HFF-Myc (cell line): ENCODE measurements around the gene HSD11B2.

Source experiments
- DNase-seq: peaks from one replicate; pipeline ENCODE4 v3.0.0-alpha.2; 2011; ENCODE audit warnings: low read depth; ENCODE audit errors: extremely low read depth
- H3K4me3 ChIP-seq: replicated peaks from 2 replicates; pipeline ENCODE4 v1.5.1; 2011; ENCODE audit warnings: low read depth, mild to moderate bottlenecking, control low read depth, low read length
- TF ChIP-seq, protein P1 (sequence below): IDR thresholded peaks from 2 replicates; pipeline ENCODE4 v1.5.1; 2012; ENCODE audit warnings: mild to moderate bottlenecking, low read depth, low read length, control low read depth; ENCODE audit errors: missing control alignments

Gene HSD11B2

DNA sequence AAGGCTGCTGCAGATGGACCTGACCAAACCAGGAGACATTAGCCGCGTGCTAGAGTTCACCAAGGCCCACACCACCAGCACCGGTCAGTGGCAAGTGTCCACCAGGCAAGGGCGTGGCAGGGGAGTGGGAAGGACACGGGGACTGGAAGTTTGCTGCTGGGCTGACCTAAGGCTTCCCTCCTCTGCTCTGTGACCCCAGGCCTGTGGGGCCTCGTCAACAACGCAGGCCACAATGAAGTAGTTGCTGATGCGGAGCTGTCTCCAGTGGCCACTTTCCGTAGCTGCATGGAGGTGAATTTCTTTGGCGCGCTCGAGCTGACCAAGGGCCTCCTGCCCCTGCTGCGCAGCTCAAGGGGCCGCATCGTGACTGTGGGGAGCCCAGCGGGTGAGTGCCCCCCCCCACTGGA, 4.8 kb downstream of the HSD11B2 start:
- TF ChIP-seq, protein P1, sequence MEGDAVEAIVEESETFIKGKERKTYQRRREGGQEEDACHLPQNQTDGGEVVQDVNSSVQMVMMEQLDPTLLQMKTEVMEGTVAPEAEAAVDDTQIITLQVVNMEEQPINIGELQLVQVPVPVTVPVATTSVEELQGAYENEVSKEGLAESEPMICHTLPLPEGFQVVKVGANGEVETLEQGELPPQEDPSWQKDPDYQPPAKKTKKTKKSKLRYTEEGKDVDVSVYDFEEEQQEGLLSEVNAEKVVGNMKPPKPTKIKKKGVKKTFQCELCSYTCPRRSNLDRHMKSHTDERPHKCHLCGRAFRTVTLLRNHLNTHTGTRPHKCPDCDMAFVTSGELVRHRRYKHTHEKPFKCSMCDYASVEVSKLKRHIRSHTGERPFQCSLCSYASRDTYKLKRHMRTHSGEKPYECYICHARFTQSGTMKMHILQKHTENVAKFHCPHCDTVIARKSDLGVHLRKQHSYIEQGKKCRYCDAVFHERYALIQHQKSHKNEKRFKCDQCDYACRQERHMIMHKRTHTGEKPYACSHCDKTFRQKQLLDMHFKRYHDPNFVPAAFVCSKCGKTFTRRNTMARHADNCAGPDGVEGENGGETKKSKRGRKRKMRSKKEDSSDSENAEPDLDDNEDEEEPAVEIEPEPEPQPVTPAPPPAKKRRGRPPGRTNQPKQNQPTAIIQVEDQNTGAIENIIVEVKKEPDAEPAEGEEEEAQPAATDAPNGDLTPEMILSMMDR = no peak
- DNase-seq = no peak
- no peak overlapping the region for H3K4me3 ChIP-seq

DNA sequence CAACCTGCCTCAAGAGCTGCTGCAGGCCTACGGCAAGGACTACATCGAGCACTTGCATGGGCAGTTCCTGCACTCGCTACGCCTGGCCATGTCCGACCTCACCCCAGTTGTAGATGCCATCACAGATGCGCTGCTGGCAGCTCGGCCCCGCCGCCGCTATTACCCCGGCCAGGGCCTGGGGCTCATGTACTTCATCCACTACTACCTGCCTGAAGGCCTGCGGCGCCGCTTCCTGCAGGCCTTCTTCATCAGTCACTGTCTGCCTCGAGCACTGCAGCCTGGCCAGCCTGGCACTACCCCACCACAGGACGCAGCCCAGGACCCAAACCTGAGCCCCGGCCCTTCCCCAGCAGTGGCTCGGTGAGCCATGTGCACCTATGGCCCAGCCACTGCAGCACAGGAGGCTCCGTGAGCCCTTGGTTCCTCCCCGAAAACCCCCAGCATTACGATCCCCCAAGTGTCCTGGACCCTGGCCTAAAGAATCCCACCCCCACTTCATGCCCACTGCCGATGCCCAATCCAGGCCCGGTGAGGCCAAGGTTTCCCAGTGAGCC, 5.8 kb downstream of the HSD11B2 start:
- DNase-seq = no peak
- H3K4me3 ChIP-seq = no peak overlapping the region
- TF ChIP-seq, protein P1 = no peak

GRCh38 chr16:67437513-67437912, 6.6 kb downstream of the HSD11B2 start:
- H3K4me3 ChIP-seq = no peak overlapping the region
- TF ChIP-seq, protein P1 = no peak
- no peak for DNase-seq

DNA sequence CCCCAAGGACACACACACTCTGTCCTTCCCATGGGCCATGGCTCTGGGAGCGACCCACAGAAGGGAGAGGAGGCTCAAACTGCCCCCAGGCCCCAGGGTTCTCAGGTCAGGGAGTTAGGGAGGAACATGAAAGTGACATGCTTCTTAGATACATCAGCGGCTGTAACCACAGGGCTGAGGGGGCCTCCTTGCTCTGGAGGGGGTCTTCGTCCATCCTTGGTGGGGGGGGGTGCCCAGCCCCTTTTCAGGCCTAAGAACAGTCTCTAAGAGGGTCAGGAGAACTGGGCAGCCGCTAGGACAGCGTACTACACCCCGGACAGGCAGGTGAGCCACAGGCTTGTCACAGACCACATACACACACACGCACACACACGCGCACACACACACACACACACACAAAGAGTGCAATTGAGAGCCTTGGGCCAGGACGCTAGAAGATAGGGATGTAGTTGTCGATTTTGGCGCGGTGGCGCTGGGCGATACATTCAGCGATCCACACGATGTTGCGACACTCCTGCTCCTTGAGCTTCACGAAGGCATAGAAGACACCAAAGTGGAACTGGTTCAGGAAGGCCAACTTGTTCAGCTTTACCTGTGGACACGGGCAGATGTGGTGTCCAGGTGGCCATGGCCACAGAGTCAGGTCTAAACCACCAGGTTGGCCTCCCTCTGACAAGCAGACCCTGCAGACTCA, 7.3 kb downstream of the HSD11B2 start:
- no peak for DNase-seq
- TF ChIP-seq, protein P1 = no peak
- no peak overlapping the region for H3K4me3 ChIP-seq

GRCh38 chr16:67438824-67439393, 8.0 kb downstream of the HSD11B2 start:
- TF ChIP-seq, protein P1 = no peak
- H3K4me3 ChIP-seq = no peak overlapping the region
- no peak for DNase-seq

DNA sequence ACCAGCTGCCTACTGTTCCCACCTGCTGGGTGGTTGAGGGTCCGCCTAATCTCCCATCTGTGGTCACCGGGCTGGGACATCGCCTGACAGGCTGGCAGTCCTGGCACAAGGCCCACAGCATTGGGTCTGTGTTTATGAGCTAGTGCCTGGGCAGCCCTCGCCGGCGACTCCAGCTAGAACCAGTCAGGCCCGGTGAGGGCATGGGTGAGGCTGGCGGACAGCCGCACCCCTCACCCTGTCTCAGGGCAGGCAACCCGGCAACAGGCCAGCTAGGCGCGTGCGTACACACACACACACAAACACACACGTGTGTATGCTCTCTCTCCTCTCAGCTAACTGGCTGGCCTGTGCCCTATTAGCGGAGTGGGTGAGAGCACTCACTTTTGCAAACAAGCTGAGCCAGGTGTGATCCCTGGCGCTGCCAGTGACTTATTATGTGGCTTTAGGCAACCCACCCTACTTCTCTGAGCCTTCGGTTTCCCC, 10.4 kb downstream of the HSD11B2 start:
- TF ChIP-seq, protein P1 = no peak
- no peak for DNase-seq
- H3K4me3 ChIP-seq = no peak overlapping the region
